ENCODE results near the gene LRRC23.

GRCh38 chr12:6943722-6944380 lies 39.2 kb downstream of the LRRC23 start, which contains the start of the genes C12orf57 and RNU7-1:
- TF ChIP-seq POLR2A (IDR thresholded peaks at IDR 0.05; ENCODE audit: low read length) (peak; percentile 100), GATA1 (IDR thresholded peaks at IDR 0.05; ENCODE audit: low read depth, low read length) (no peak)
